Gastrocnemius medialis (tissue), 4 donors: Measurements from ENCODE around the gene CCDC188. TPM values are rescaled to one million over a fixed set of nuclear protein-coding genes. Genes with fewer than 3 reads are reported as not detected.

Experiments
- ATAC-seq, 2 donors: fragments of 150-250 bp; one replicate each; pipeline ENCODE4 v1.9.1; 2016
- DNase-seq, 2 donors: peaks; one replicate each; pipeline ENCODE4 v3.0.0-alpha.2; 2019
- H3K27ac ChIP-seq, 4 donors: fragments of 200-600 bp; sonication (generic); 1 replicate in 1 of 4; 2 replicates in 3 of 4; pipeline ENCODE4 v1.5.1; 2016 to 2018; ENCODE audit warnings: mild to moderate bottlenecking in 2 of 4, moderate library complexity in 1 of 4
- H3K27me3 ChIP-seq, 3 donors: fragments of 200-600 bp; sonication (generic) in 2 of 3; 1 replicate in 1 of 3; 2 replicates in 2 of 3; pipeline versions ENCODE4 v1.5.1 to v1.6.0; 2016 to 2019; ENCODE audit warnings: mild to moderate bottlenecking in 1 of 3, moderate library complexity in 1 of 3
- H3K36me3 ChIP-seq, 2 donors: fragments of 200-600 bp; sonication (generic) in 1 of 2; one replicate each; pipeline ENCODE4 v1.5.1; 2017 to 2018
- H3K4me1 ChIP-seq, 2 donors: fragments of 200-600 bp; sonication (generic) in 1 of 2; one replicate each; pipeline ENCODE4 v1.5.1; 2016 to 2017; ENCODE audit warnings: mild to moderate bottlenecking in 2 of 2
- H3K4me3 ChIP-seq, 4 donors: fragments of 200-600 bp; sonication (generic) in 3 of 4; 1 replicate in 1 of 4; 2 replicates in 3 of 4; pipeline ENCODE4 v1.5.1; 2016 to 2019; ENCODE audit warnings: mild to moderate bottlenecking in 2 of 4
- H3K9me3 ChIP-seq, 3 donors: fragments of 200-600 bp; sonication (generic) in 2 of 3; 1 replicate in 1 of 3; 2 replicates in 2 of 3; pipeline ENCODE4 v1.5.1; 2016 to 2019
- CTCF ChIP-seq, 5 experiments: fragments of 450-650 bp in 3 of 5; fragments of 200-600 bp in 2 of 5; sonication (generic) in 2 of 5; IDR thresholded peaks in 4 of 5; conservative IDR thresholded peaks in 1 of 5; 1 replicate in 4 of 5; 2 replicates in 1 of 5; pipeline ENCODE4 v1.5.1; 2016 to 2019; ENCODE audit warnings: antibody characterized with exemption in 5 of 5, mild to moderate bottlenecking in 3 of 5, moderate library complexity in 3 of 5
- POLR2A ChIP-seq, 2 donors: fragments of 450-650 bp; IDR thresholded peaks; one replicate each; pipeline ENCODE4 v1.6.1; 2017; ENCODE audit warnings: antibody characterized with exemption in 2 of 2, mild to moderate bottlenecking in 2 of 2, moderate library complexity in 2 of 2
- in situ Hi-C, 4 donors: fragments of 200-750 bp; cut with MboI; loops; one replicate each; pipeline versions ENCODE4 v1.15.0 to v1.8.0; 2017; ENCODE audit warnings: low sequenced_read_pairs in 4 of 4
- intact Hi-C: fragments of 100-400 bp; cut with DNase I; formaldehyde crosslinking; loops from one replicate; pipeline ENCODE4 v1.15.1; 2023; ENCODE audit warnings: low total_unique reads
- total RNA-seq, 4 donors: library from RNA; depleted of rRNA; stranded (reverse); fragments of >200 nt; gene quantifications; one replicate each; pipeline versions ENCODE4 v1.1.0 to v1.2.3, GENCODE V29; 2016

CCDC188 gene
- total RNA-seq, 4 donors from 2014 or later, result 0.82 to 3.5 TPM; not detected in 2

- DNase-seq (no peak), ATAC-seq (no peak)
- TF ChIP-seq POLR2A (IDR thresholded peaks at IDR 0.05) (no peak), CTCF (IDR thresholded peaks at IDR 0.05 in 4 of 5, conservative IDR thresholded peaks at IDR 0.05 in 1 of 5) (no peak)
- intact Hi-C loops (no loop called here), in situ Hi-C loops (no loop called here)
- Histone ChIP-seq H3K27ac (no peak overlapping the region), H3K9me3 (no peaks in the 10 kb centered on the region), H3K36me3 (no peaks in the 10 kb centered on the region), H3K4me1 (no peaks in the 10 kb centered on the region), H3K27me3 (no peaks in the 10 kb centered on the region), H3K4me3 (no peak overlapping the region)
Observed at GRCh38 chr22:20192972-20193760, 42.3 kb upstream of the CCDC188 start.

GRCh38 chr22:20192293-20192971, 41.6 kb upstream of the CCDC188 start:
- no peak overlapping the region for H3K27ac ChIP-seq
- intact Hi-C loops (no loop called here), in situ Hi-C loops (no loop called here)
- no peaks in the 10 kb centered on the region for H3K4me1 ChIP-seq
- ATAC-seq, result no peak
- H3K4me3 ChIP-seq, result no peak overlapping the region
- DNase-seq, result no peak
- no peaks in the 10 kb centered on the region for H3K36me3 ChIP-seq
- TF ChIP-seq POLR2A (IDR thresholded peaks at IDR 0.05) (no peak), CTCF (IDR thresholded peaks at IDR 0.05 in 4 of 5, conservative IDR thresholded peaks at IDR 0.05 in 1 of 5) (no peak)
- H3K9me3 ChIP-seq, result no peaks in the 10 kb centered on the region
- no peaks in the 10 kb centered on the region for H3K27me3 ChIP-seq

- Histone ChIP-seq H3K4me1 (no peaks in the 10 kb centered on the region), H3K36me3 (no peaks in the 10 kb centered on the region), H3K27me3 (no peaks in the 10 kb centered on the region), H3K27ac (no peak overlapping the region), H3K9me3 (no peaks in the 10 kb centered on the region), H3K4me3 (no peak overlapping the region)
- in situ Hi-C loops, result no loop called here
- intact Hi-C loops, result no loop called here
- TF ChIP-seq POLR2A (IDR thresholded peaks at IDR 0.05) (no peak), CTCF (IDR thresholded peaks at IDR 0.05 in 4 of 5, conservative IDR thresholded peaks at IDR 0.05 in 1 of 5) (no peak)
- DNase-seq (no peak), ATAC-seq (no peak)
Observed at GRCh38 chr22:20191803-20192202, 40.9 kb upstream of the CCDC188 start.

- Histone ChIP-seq H3K4me1 (no peaks in the 10 kb centered on the region), H3K27ac (no peak overlapping the region), H3K9me3 (no peaks in the 10 kb centered on the region), H3K4me3 (no peak overlapping the region), H3K27me3 (no peaks in the 10 kb centered on the region), H3K36me3 (no peaks in the 10 kb centered on the region)
- no peak for TF ChIP-seq POLR2A (IDR thresholded peaks at IDR 0.05)
- ATAC-seq, result no peak
- no peak for DNase-seq
- intact Hi-C loops (no loop called here), in situ Hi-C loops (no loop called here)
Observed at GRCh38 chr22:20191000-20191515, 40.2 kb upstream of the CCDC188 start.

- Histone ChIP-seq H3K27me3 (no peaks in the 10 kb centered on the region), H3K36me3 (no peaks in the 10 kb centered on the region), H3K4me3 (no peak overlapping the region), H3K9me3 (no peaks in the 10 kb centered on the region), H3K4me1 (no peaks in the 10 kb centered on the region), H3K27ac (no peak overlapping the region)
- intact Hi-C loops (no loop called here), in situ Hi-C loops (no loop called here)
- ATAC-seq (no peak), DNase-seq (no peak)
- no peak for TF ChIP-seq POLR2A (IDR thresholded peaks at IDR 0.05)
- no peak for TF ChIP-seq CTCF (IDR thresholded peaks at IDR 0.05 in 4 of 5, conservative IDR thresholded peaks at IDR 0.05 in 1 of 5)
Observed at GRCh38 chr22:20188567-20188877, 37.7 kb upstream of the CCDC188 start.
